C4-2B (cell line): ENCODE results near the gene FREM1.

Source experiments
- H3K27ac ChIP-seq: fragments of 450-650 bp; 2 replicates; pipeline ENCODE4 v1.5.1; 2017
- CTCF ChIP-seq: fragments of 450-650 bp; conservative IDR thresholded peaks from 2 replicates; pipeline ENCODE4 v1.5.1; 2017; ENCODE audit warnings: mild to moderate bottlenecking
- ZFX ChIP-seq: fragments of 450-650 bp; IDR thresholded peaks from 2 replicates; pipeline ENCODE4 v1.6.1; 2017

FREM1 gene

DNA sequence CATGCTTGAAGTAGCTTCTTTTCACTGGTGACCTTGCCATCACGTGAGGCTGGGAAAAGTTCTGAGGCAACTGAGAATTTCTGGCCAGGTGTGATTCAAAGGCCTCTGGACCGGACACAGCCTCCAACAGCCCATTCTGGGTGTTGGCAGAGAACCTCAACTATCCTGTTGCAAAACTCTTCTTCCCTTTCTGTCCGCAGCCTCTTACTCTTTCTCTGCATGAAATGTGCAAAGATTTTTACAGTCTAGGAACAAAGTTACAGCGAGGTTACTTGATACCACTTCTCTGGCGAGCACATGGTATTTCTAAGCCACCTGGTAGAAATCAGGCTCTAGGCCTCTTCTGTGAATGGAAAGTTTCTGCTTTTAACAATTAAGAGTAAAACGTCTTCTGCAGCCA lies 79.2 kb downstream of the FREM1 start:
- no peak for TF ChIP-seq ZFX
- H3K27ac ChIP-seq: no peak overlapping the region

DNA sequence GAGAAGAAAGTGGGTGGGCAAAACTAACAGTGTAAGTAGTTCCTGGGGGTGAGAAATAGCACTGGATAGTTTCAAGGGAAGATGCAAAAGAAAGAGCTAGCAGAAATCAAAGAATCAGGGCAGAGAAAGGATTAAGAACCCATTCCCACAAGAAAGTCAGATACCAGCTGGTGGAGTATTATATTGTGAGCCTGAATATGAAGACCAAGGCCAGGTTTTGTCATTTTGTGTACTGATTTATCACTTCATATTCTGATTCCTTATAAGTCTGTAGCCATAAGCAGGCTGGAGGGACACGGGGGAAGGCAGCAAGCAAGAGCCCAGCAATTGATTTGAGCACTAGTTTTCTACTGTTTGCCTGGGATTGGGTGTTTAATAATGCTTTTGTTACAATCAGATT lies 80.2 kb downstream of the FREM1 start:
- no peak for TF ChIP-seq ZFX
- no peak for TF ChIP-seq CTCF
- H3K27ac ChIP-seq: no peak overlapping the region

DNA sequence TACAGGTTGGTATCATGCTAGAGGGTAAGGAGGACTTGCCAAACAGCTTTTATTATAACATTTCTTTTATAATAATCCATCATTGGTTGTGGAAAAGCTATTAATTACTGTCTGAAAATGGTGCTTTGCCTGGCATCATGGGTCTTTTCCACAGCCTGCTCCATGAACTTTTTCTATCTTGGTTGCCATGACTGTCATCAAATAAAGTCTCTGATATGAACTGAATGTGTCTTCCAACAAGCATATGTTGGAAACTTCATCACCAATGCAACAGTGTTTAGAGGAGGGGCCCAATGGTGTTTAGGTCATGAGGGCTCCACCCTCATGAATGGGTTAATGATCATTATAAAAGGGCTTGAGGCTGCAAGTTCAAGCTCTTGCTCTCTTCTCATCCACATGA lies 81.0 kb downstream of the FREM1 start:
- TF ChIP-seq ZFX (no peak), CTCF (no peak)
- no peak overlapping the region for H3K27ac ChIP-seq

- no peak overlapping the region for H3K27ac ChIP-seq
- TF ChIP-seq CTCF (no peak), ZFX (no peak)
Measured at GRCh38 chr9:14827805-14828204, 82.4 kb downstream of the FREM1 start.

DNA sequence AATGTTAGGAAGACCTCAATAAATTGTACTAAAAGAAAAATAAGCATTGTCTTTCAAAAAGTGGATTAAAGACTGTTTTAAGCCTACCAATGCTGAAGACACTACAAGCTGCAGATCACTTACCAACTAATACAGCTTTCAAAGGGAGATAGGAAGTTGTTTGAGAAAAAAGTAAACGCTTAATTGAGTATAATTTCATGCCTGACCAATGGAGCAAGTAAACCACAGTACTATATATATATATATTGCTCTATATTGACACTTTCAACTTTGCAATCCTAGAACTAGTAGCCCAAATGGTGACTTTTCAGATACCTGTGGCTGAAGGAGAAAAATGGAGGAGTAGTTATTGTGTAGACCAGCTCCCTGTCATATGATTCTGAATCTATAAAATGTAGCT lies 85.7 kb downstream of the FREM1 start:
- TF ChIP-seq CTCF (no peak), ZFX (no peak)
- no peak overlapping the region for H3K27ac ChIP-seq

- no peak for TF ChIP-seq CTCF
- TF ChIP-seq ZFX: no peak
- no peak overlapping the region for H3K27ac ChIP-seq
Measured at GRCh38 chr9:14823800-14824199, 86.4 kb downstream of the FREM1 start.

- H3K27ac ChIP-seq: no peak overlapping the region
- TF ChIP-seq CTCF (no peak), ZFX (no peak)
Measured at GRCh38 chr9:14822666-14823065, 87.6 kb downstream of the FREM1 start.

GRCh38 chr9:14819183-14819582 lies 91.0 kb downstream of the FREM1 start:
- TF ChIP-seq CTCF: no peak
- TF ChIP-seq ZFX: no peak
- no peak overlapping the region for H3K27ac ChIP-seq
